Gastrocnemius medialis (tissue), 4 donors: ENCODE results near the gene IL36B.

Experiments used
- POLR2A ChIP-seq, 2 donors: fragments of 450-650 bp; IDR thresholded peaks; one replicate each; pipeline ENCODE4 v1.6.1; 2017; ENCODE audit warnings: antibody characterized with exemption in 2 of 2, mild to moderate bottlenecking in 2 of 2, moderate library complexity in 2 of 2
- TF ChIP-seq, protein P1 (sequence below), 5 experiments: fragments of 450-650 bp in 3 of 5; fragments of 200-600 bp in 2 of 5; sonication (generic) in 2 of 5; IDR thresholded peaks in 4 of 5; conservative IDR thresholded peaks in 1 of 5; 1 replicate in 4 of 5; 2 replicates in 1 of 5; pipeline ENCODE4 v1.5.1; 2016 to 2019; ENCODE audit warnings: antibody characterized with exemption in 5 of 5, mild to moderate bottlenecking in 3 of 5, moderate library complexity in 3 of 5

DNA sequence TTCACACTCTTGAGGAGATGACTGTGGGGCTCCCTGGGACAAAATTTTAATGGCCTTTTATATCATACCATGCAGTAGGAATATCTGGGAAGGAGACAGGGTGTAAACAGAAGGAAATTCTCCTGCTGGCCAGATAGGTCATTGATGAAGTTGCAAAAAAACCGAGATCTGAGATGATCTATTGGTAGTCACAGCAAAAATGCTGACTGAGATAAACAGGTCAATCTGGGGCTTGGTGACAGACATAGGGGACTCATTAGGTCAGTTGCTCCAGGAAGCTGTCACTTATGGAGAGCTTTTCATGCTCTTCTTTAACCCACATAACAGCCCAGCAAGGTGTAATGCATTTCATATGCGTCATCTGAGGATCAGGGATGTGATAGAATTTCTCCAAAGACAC lies 50.0 kb downstream of the IL36B start:
- no peak for TF ChIP-seq POLR2A (IDR thresholded peaks at IDR 0.05)
- TF ChIP-seq, protein P1, sequence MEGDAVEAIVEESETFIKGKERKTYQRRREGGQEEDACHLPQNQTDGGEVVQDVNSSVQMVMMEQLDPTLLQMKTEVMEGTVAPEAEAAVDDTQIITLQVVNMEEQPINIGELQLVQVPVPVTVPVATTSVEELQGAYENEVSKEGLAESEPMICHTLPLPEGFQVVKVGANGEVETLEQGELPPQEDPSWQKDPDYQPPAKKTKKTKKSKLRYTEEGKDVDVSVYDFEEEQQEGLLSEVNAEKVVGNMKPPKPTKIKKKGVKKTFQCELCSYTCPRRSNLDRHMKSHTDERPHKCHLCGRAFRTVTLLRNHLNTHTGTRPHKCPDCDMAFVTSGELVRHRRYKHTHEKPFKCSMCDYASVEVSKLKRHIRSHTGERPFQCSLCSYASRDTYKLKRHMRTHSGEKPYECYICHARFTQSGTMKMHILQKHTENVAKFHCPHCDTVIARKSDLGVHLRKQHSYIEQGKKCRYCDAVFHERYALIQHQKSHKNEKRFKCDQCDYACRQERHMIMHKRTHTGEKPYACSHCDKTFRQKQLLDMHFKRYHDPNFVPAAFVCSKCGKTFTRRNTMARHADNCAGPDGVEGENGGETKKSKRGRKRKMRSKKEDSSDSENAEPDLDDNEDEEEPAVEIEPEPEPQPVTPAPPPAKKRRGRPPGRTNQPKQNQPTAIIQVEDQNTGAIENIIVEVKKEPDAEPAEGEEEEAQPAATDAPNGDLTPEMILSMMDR (IDR thresholded peaks at IDR 0.05 in 4 of 5, conservative IDR thresholded peaks at IDR 0.05 in 1 of 5), result no peak
